ENCODE measurements around the gene GNAQ.

The GNAQ gene

DNA sequence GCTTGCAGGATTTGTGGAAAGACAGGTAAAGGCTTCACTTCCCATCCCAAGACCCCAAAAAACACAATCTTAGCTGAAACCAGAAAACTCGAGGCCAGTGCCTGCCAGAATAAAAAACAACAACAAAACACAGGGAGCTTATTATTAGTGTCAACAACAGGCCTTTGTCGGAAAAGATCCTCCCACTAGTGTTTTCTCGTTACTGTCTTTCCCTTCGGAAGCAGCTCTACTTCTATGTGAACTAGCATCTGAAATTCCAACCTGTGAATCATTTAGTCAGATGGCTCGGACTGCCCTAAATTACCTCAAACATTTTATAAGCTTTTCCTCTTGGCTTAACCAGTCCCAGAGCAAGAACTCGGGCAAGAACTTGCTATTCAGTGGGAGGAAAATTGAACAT is 261.3 kb downstream of the GNAQ start:
- H3K4me1 ChIP-seq (ENCODE audit: control insufficient read depth, low read length), result no peaks in the 10 kb centered on the region
- H3K36me3 ChIP-seq (ENCODE audit: control insufficient read depth, low read length), result no peaks in the 10 kb centered on the region
- no peak overlapping the region for H3K4me3 ChIP-seq (ENCODE audit: low read length)
- no peaks in the 10 kb centered on the region for H4K20me1 ChIP-seq (ENCODE audit: control insufficient read depth, insufficient read depth, low read depth, low read length)
- H3K4me2 ChIP-seq (ENCODE audit: low read length), result no peak overlapping the region
- 0 out of 2 replicates have a peak, but pooled peaks cover 4% of the 10 kb centered on the region for H3K27me3 ChIP-seq (ENCODE audit: control insufficient read depth, low read length)
- TF ChIP-seq, protein P1, sequence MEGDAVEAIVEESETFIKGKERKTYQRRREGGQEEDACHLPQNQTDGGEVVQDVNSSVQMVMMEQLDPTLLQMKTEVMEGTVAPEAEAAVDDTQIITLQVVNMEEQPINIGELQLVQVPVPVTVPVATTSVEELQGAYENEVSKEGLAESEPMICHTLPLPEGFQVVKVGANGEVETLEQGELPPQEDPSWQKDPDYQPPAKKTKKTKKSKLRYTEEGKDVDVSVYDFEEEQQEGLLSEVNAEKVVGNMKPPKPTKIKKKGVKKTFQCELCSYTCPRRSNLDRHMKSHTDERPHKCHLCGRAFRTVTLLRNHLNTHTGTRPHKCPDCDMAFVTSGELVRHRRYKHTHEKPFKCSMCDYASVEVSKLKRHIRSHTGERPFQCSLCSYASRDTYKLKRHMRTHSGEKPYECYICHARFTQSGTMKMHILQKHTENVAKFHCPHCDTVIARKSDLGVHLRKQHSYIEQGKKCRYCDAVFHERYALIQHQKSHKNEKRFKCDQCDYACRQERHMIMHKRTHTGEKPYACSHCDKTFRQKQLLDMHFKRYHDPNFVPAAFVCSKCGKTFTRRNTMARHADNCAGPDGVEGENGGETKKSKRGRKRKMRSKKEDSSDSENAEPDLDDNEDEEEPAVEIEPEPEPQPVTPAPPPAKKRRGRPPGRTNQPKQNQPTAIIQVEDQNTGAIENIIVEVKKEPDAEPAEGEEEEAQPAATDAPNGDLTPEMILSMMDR (IDR thresholded peaks at IDR 0.05; ENCODE audit: low read depth, low read length, poor library complexity, severe bottlenecking), result no peak
- TF ChIP-seq EZH2phosphoT487 (IDR thresholded peaks at IDR 0.05; ENCODE audit: borderline replicate concordance, low read length), result no peak
- no peaks in the 10 kb centered on the region for H3K9me2 ChIP-seq (replicated peaks; ENCODE audit: control insufficient read depth, low read length)
- H3K79me2 ChIP-seq (ENCODE audit: control insufficient read depth, low read length), result no peaks in the 10 kb centered on the region
- no peaks in the 10 kb centered on the region for H3K9me3 ChIP-seq (ENCODE audit: control insufficient read depth, insufficient read depth, low read length)
- no peaks in the 10 kb centered on the region for H3F3A ChIP-seq (ENCODE audit: control insufficient read depth, insufficient read depth)
- no peak overlapping the region for H3K27ac ChIP-seq (ENCODE audit: low read depth, low read length)

DNA sequence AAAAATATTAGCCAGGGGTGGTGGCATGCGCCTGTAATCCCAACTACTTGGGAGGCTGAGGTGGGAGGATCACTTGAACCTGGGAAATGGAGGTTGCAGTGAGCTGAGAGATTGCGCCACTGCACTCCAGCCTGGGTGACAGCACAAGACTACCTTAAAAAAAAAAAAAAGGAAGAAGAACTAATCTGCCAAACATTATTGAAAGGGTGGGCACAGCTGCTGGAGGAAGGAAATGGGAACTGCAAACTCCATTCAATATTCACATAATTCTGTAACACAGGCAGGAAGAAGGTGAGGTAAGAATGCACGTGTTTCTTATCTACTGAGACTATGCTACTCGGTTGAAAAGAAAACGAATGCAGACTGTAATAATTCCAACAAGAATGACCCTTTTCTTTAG is 262.4 kb downstream of the GNAQ start:
- Histone ChIP-seq H4K20me1 (ENCODE audit: control insufficient read depth, insufficient read depth, low read depth, low read length) (no peaks in the 10 kb centered on the region), H3K9me2 (replicated peaks; ENCODE audit: control insufficient read depth, low read length) (no peaks in the 10 kb centered on the region), H3K36me3 (ENCODE audit: control insufficient read depth, low read length) (no peaks in the 10 kb centered on the region), H3K4me1 (ENCODE audit: control insufficient read depth, low read length) (no peaks in the 10 kb centered on the region), H3K27me3 (ENCODE audit: control insufficient read depth, low read length) (0 out of 2 replicates have a peak, but pooled peaks cover 4% of the 10 kb centered on the region), H3K4me3 (ENCODE audit: low read length) (no peak overlapping the region), H3K27ac (ENCODE audit: low read depth, low read length) (no peak overlapping the region), H3K9me3 (ENCODE audit: control insufficient read depth, insufficient read depth, low read length) (no peaks in the 10 kb centered on the region), H3K4me2 (ENCODE audit: low read length) (no peak overlapping the region), H3F3A (ENCODE audit: control insufficient read depth, insufficient read depth) (no peaks in the 10 kb centered on the region), H3K79me2 (ENCODE audit: control insufficient read depth, low read length) (no peaks in the 10 kb centered on the region)
- no peak for TF ChIP-seq EZH2phosphoT487 (IDR thresholded peaks at IDR 0.05; ENCODE audit: borderline replicate concordance, low read length)
- TF ChIP-seq, protein P1 (IDR thresholded peaks at IDR 0.05; ENCODE audit: low read depth, low read length, poor library complexity, severe bottlenecking), result no peak

DNA sequence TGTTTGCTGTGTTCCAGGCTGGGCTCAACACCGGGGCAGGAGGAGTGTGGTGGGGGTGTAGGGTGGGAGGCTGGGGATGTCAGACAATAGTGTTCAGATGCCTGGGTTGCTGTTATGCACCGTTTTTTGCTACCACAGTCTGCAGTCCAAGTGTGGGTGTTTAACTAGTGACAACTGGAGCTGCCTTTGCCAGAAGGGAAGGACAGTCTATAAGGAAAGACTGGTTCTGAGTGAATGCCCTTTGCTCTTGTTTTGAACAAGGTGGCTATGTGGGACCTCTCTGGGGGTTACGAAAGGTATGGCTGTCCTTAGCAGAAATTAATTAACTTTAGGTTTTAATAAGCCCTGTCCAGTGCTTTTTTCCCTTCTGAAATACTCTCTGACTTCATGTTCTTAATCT is 265.0 kb downstream of the GNAQ start:
- TF ChIP-seq, protein P1 (IDR thresholded peaks at IDR 0.05; ENCODE audit: low read depth, low read length, poor library complexity, severe bottlenecking), result no peak
- TF ChIP-seq EZH2phosphoT487 (IDR thresholded peaks at IDR 0.05; ENCODE audit: borderline replicate concordance, low read length), result no peak
- Histone ChIP-seq H3K27ac (ENCODE audit: low read depth, low read length) (no peak overlapping the region), H3K9me3 (ENCODE audit: control insufficient read depth, insufficient read depth, low read length) (no peaks in the 10 kb centered on the region), H3F3A (ENCODE audit: control insufficient read depth, insufficient read depth) (no peaks in the 10 kb centered on the region), H3K27me3 (ENCODE audit: control insufficient read depth, low read length) (no peaks in the 10 kb centered on the region), H3K9me2 (replicated peaks; ENCODE audit: control insufficient read depth, low read length) (no peaks in the 10 kb centered on the region), H3K4me3 (ENCODE audit: low read length) (no peak overlapping the region), H3K36me3 (ENCODE audit: control insufficient read depth, low read length) (no peaks in the 10 kb centered on the region), H3K4me1 (ENCODE audit: control insufficient read depth, low read length) (no peaks in the 10 kb centered on the region), H3K79me2 (ENCODE audit: control insufficient read depth, low read length) (no peaks in the 10 kb centered on the region), H3K4me2 (ENCODE audit: low read length) (no peak overlapping the region), H4K20me1 (ENCODE audit: control insufficient read depth, insufficient read depth, low read depth, low read length) (no peaks in the 10 kb centered on the region)

All from DOHH2 (cell line).